Activated CD8-positive, alpha-beta memory T cell treated with anti-CD3 and anti-CD28 coated beads for 24 hours (primary cell): ENCODE data around the gene SCRN1.
"Not testable (repeated sequence)": the region's sequence is repeated elsewhere in the genome, so short reads cannot be mapped to it uniquely, and the experiment has no call there.

Experiments used
- DNase-seq: peaks from one replicate; pipeline ENCODE4 v3.0.0-alpha.2; 2020

SCRN1 gene

DNA sequence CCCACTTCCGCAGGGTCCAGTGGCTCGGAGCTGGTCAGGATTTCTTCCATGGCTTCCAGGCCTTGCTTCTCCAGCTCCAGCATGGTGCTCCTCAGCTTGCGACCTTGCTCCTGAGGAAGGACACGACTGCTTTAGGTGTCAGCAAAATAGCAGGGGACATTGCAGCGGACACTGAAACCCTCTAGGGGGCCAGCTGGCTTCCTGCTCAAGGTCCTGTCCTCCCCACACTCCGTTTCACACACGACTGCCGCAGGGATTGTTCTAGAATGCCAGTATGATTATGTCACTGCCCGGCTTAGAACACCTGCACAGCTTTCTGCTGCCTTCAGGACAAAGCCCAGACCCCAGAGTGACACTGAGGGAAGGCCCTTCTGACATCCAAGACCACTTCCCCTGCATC, 65.6 kb downstream of the SCRN1 start:
- no peak for DNase-seq

DNA sequence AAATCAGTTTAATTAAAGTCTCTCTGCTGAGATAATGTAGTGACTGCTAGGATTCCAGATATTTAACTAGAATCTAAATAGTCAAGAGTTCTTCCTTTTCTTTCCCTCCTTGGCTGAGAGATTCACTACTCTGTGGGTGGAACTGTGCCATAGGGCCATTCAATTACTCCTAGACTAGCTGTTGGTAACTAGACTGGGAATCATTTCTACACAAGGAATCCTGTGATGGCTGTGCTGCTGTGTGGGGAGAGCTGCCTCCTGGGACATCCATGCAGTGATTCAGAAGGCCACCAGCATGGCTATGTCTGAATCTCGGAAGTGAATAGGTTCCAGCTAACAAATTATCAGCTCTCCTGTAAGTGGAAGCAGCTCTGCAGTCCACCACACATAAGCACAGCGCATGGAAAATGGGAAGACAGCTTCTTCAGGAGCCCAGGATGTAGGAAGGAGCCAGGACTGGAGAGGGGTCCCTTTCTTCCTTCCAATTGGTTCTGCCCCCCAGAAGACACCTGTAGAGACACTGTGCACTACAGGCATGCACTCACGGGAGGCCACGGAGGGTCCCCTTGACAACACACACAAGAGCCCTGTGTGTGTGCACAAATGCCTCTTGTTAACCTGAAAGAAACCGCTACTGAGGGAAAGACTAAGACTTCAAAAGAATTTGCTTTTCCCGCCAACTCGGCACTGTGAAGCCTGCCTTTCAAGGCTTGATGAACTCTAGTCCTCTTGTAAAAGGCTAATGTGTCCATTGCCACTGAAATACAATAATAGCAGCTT, 66.5 kb downstream of the SCRN1 start:
- no peak for DNase-seq

- peak; percentile 65 for DNase-seq
These were observed 68.1 kb downstream of the SCRN1 start for GRCh38 chr7:29921404-29922010.

DNA sequence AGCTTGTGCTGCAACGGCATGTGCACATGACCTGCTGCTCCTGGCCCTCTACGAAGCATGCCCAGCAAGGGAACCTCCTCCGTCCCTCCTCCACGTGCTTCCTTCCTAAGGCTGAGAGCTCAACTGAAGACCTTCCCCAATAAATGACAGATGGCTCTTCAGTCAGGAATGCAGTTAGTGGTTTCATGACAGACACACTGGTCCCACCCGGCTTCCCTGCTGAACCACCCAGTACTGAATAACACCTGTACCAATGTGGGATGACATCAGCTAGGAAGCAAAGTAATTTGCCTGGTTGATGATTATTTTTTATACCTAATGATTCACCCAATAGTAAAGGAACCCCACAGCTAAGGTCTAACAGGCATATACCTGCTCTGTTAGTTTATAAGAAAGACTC, 69.1 kb downstream of the SCRN1 start:
- DNase-seq = no peak

DNA sequence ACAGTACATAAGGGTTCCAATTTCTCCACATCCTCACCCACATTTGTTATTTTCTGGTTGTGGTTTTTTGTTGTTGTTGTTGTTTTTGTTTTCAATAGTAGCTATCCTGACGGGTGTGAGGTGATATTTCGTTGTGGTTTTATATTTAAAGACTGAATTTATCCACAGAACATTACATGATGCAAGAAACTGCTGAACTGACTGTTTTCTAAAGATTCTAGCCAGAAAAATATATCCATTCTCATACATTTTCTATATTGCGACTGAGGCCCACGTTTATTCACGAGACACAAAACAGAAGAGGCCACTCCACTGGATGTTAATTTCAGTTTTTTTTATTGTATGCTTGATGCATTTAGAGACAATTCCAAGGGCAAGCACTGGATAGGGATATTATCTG, 69.8 kb downstream of the SCRN1 start:
- DNase-seq = no peak

- no peak for DNase-seq
These were observed 70.8 kb downstream of the SCRN1 start for GRCh38 chr7:29918850-29919249.

DNA sequence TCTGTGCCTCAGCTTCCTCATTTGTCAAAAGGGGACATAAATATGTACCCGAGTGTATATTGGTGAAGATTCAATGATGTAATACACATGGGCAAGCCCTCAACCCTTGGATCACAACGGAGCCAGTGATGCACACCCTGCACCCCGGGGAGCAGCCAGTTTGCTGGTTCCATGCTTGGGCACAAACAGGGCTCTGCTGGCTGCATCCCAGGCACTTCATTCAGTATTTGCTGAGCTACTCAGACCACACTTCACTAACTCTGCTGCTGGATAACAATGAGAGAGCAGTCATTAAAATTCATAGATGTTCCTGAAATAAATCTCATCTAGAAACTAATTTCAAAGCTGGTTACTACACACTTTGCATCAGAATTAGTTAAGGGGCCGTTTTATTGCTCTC, 72.0 kb downstream of the SCRN1 start:
- DNase-seq = no peak

- no peak for DNase-seq
These were observed 74.0 kb downstream of the SCRN1 start for GRCh38 chr7:29915481-29916215.

GRCh38 chr7:29914180-29914579, 75.4 kb downstream of the SCRN1 start:
- no peak for DNase-seq

- no peak for DNase-seq
These were observed 83.2 kb downstream of the SCRN1 start for GRCh38 chr7:29906200-29907022.

DNA sequence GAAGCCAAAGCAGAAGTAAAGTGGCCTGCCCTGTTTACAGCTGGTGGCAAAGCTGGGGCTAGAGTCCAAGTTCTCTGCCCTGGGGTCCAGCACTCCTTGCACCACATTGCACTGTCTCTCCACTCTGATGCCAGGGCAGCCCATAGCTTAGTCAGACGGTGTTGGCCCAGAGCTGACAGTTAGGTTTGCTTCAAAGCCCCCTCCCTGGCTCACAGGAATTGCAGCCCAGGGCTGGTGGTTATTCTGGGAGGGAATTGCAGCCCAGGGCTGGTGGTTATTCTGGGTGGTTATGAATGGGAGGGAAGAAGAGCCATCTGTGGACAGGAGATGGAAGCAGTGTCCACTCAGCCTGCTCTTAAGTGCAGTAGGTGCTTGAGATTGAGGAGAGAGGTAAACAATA, 88.9 kb downstream of the SCRN1 start:
- no peak for DNase-seq

- DNase-seq = no peak
These were observed 91.3 kb downstream of the SCRN1 start for GRCh38 chr7:29898301-29898700.

GRCh38 chr7:29896685-29897411, 92.8 kb downstream of the SCRN1 start:
- DNase-seq = no peak

GRCh38 chr7:29895559-29895958, 94.0 kb downstream of the SCRN1 start:
- DNase-seq = no peak

- DNase-seq = no peak
These were observed 95.3 kb downstream of the SCRN1 start for GRCh38 chr7:29894256-29894655.

- DNase-seq = no peak
These were observed 96.1 kb downstream of the SCRN1 start for GRCh38 chr7:29893351-29893965.

DNA sequence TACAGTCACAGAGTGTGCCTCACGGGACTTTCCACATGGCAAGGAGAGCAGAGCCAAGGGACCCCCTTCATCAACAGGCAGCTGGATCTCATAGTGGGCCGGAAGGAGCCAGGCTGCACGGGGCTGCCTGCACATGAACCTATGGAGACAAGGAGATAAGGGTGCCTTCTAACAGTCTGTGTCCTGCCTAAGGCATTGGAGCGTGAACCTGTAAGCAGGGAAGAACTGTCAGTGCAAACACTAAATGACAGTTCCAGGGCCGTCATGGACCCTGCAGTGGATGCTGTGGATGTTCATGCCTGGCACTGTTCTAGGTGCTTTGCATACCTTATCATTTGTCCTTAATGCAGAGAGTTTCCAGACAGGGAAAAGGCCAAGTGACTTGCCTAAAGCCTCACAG, 97.4 kb downstream of the SCRN1 start:
- DNase-seq = no peak

DNA sequence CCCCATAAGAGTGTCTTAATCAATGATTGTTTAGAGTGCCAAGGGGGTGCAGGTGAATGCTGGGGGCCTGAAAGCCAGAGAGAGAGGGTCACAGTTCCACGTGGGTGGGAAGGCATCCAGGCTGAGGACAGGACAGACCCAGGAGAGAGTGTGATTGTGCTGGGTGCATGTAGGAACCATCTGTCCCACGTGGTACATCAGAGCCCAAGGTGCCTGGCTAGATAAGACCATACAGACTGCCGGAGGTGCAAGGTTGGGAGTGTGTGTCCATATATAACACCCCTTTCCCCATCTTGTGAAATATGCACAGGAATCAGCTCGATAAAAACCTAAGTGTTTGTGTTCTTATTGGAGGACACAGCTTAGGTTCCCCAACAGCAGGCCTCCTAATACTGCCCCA, 97.8 kb downstream of the SCRN1 start:
- no peak for DNase-seq

GRCh38 chr7:29890786-29891185, 98.8 kb downstream of the SCRN1 start:
- DNase-seq = not testable (repeated sequence)

GRCh38 chr7:29890251-29890650, 99.3 kb downstream of the SCRN1 start:
- DNase-seq = no peak

GRCh38 chr7:29889288-29889687, 100.3 kb downstream of the SCRN1 start:
- DNase-seq = no peak

GRCh38 chr7:29888006-29888405, 101.6 kb downstream of the SCRN1 start:
- DNase-seq = no peak
